Measurements from ENCODE around the gene NINJ1.

NINJ1 gene

DNA sequence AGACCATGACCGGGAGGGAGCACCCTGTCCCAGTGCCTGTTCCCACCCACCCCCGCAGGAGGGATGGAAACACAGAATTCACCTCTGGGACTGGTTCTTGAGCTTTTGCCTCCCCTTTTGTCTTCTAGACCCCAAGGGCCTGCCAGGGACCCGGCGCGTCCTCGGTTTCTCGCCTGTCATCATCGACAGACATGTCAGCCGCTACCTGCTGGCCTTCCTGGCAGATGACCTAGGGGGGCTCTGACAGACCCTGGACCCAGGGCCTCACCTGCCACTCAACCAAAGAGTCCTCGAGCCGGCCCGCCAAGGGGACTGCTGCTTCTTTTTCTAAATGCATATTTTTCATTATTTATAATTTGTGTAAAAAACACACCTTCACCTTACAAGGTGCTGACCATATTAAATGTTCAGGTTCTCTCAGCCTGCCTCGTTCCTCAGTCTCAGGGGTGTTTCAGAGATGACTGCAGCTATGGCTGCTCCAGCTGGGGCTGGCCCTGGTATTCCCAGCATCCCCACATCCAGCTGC, 21.1 kb downstream of the NINJ1 start:
- TF ChIP-seq, protein P1, sequence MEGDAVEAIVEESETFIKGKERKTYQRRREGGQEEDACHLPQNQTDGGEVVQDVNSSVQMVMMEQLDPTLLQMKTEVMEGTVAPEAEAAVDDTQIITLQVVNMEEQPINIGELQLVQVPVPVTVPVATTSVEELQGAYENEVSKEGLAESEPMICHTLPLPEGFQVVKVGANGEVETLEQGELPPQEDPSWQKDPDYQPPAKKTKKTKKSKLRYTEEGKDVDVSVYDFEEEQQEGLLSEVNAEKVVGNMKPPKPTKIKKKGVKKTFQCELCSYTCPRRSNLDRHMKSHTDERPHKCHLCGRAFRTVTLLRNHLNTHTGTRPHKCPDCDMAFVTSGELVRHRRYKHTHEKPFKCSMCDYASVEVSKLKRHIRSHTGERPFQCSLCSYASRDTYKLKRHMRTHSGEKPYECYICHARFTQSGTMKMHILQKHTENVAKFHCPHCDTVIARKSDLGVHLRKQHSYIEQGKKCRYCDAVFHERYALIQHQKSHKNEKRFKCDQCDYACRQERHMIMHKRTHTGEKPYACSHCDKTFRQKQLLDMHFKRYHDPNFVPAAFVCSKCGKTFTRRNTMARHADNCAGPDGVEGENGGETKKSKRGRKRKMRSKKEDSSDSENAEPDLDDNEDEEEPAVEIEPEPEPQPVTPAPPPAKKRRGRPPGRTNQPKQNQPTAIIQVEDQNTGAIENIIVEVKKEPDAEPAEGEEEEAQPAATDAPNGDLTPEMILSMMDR (IDR thresholded peaks at IDR 0.05; ENCODE audit: insufficient read depth, low read depth, low read length, missing control alignments): no peak
- DNase-seq (ENCODE audit: low read depth): no peak
- H3K4me3 ChIP-seq (ENCODE audit: low read length): no peak overlapping the region

DNA sequence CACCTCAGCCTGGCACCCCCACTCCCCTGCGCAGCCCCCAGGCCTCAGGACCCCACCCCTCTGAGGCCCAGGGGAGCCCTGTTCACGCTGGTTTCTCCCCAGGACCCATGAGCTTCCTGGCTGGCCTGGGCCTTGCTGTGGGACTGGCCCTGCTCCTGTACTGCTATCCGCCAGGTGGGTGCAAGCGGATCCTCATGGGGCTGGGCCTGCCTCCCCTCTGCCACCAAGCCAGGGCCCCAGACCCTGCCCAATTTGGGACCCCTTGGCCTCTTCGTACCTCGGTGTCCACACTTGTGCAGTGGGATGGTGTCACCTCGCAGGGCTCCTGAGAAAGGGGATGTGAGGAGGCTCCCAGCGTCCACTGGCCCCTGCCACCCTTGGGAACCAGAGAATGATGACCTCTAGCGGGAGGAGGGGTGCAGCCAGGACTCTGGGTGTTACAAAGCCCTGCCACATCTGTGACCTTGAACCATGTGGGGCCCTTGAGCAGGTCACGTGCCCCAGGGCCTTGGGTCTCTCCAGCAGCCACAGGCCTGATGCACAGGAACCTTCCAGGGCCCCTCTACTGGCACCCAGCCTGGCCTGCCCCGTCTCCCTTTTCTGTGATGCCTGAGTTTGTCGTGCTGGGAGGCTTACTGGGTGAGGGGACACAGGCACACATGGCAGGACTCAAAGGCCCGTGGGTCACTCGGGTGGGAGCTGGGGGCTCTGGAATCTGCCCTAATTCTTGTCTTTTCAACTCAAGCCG, 21.8 kb downstream of the NINJ1 start:
- H3K4me3 ChIP-seq (ENCODE audit: low read length): no peak overlapping the region

DNA sequence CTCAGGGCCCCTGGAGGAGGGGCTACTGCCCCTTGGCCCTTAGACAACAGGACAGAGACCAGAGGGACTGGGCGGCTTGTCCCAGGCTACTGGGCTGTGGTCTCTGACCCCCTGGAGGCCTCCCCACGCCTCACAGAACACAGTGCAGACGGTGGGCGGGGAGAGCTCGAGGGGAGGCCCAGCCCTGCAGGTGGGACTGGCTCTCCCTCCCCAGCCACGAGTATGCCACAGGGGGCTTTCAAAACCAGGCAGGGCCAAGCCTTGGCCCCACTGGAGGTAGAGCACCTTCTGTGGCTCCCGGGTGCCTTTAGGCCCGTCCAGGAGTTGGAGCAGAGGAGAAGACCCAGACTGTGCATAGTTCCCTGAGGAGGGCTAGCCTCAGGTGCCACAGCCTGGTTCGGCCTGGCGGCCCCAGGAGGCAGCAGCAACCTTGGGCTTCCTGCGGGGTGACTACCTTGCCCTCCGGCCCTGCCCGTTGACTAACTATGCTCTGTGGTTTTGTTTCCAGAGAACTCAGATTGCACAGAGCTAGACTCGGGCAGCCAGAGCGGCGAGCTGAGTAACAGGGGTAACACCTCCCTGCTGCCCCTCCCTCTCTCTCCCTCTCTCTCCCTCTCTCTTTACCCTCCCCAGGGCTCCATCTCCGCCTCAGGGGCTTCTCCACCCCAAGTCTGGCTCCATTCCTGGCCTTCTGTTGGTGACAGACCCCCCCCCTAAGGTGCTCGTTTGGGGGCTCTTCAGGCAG, 22.5 kb downstream of the NINJ1 start:
- peak; percentile 92 for DNase-seq (ENCODE audit: low read depth)
- no peak overlapping the region for H3K4me3 ChIP-seq (ENCODE audit: low read length)
- TF ChIP-seq, protein P1 (IDR thresholded peaks at IDR 0.05; ENCODE audit: insufficient read depth, low read depth, low read length, missing control alignments): no peak

More for the DNA sequence above, 21.8 kb downstream of the NINJ1 start:
- TF ChIP-seq, protein P1 (IDR thresholded peaks at IDR 0.05; ENCODE audit: insufficient read depth, low read depth, low read length, missing control alignments): no peak
- no peak for DNase-seq (ENCODE audit: low read depth)

DNA sequence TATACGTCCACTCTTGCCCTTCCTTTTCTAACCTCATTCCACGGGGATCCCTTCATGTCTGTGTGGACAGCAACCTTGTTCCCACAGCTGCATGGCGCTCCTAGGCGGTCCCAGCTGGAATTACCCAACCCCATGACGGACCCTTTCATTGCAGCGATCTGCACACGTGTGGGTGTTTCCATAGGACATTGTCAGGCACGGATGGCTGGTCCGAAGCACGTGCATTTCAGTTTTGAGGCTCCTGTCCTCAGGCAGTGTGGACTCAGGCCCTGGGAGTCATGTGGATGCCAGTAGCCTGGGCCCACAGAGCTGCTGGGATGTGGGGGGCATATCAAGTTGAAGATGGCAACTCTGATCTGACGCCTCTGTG, 23.1 kb downstream of the NINJ1 start:
- TF ChIP-seq, protein P1 (IDR thresholded peaks at IDR 0.05; ENCODE audit: insufficient read depth, low read depth, low read length, missing control alignments): no peak
- H3K4me3 ChIP-seq (ENCODE audit: low read length): no peak overlapping the region
- DNase-seq (ENCODE audit: low read depth): no peak

DNA sequence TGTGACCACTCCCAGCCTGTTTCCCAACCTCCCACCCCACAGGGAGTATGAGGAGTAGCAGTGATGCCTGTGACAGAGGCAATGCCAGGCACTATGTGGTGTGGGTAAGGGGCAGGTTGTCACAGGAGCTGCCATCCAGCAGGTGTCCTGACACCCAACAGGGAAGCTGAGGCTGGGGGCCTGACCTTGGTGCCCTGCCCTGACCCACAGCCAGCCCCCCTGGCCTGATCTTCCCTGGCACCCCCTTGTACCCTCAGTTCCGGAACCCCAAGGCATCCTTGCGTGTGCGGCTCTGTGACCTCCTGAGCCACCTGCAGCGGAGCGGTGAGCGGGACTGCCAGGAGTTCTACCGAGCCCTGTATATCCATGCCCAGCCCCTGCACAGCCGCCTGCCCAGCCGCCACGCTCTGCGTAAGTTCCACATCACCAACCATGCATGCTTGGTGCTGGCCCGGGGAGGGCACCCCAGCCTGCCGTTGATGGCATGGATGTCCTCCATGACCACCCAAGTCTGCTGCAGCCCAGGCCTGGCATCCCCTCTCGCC, 23.7 kb downstream of the NINJ1 start:
- DNase-seq (ENCODE audit: low read depth): no peak
- no peak overlapping the region for H3K4me3 ChIP-seq (ENCODE audit: low read length)
- TF ChIP-seq, protein P1 (IDR thresholded peaks at IDR 0.05; ENCODE audit: insufficient read depth, low read depth, low read length, missing control alignments): no peak

DNA sequence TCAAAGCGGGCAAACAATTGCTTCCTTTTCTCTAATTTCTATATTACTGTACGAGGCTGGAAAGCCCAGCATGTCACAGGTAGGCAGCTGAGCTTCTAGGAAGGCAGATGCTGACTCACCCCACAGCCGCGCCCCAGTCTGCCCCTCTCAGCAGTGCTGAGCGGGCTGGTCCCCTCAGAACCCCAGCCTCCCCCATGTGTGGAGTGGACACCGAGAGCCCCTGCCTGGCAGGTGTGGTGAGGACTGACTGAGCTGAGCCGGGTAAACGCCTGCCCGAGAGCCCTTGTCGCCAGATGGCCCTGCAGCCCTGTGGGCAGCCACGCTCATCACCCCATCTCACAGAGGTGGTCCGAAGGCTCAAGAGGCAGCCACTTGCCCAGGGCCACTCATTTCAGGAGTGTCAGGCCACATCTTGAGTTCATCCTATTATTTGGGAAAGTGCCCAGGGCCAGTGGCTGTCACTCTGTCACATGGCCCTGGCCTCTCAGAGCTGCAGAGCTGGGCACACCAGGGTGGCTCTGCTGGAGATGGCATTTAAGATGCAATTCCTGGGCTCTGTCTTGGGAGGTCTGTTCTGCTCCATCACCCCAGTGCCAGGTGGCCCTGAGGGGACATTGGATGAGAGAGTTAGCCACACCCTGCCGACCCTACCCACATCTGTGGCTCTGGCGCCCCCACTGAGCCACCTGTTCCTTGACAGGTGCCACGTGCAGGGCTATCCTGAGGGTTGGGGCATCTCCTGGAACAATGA, 25.6 kb downstream of the NINJ1 start:
- TF ChIP-seq, protein P1 (IDR thresholded peaks at IDR 0.05; ENCODE audit: insufficient read depth, low read depth, low read length, missing control alignments): no peak
- H3K4me3 ChIP-seq (ENCODE audit: low read length): no peak overlapping the region
- peak; percentile 45 for DNase-seq (ENCODE audit: low read depth)
